Pancreas (tissue), 10 donors: ENCODE data around the gene NPAS2. TPM values are rescaled to one million over a fixed set of nuclear protein-coding genes. Genes with fewer than 3 reads are reported as not detected.

Experiments used
- ATAC-seq, 4 donors: fragments of 200-7000 bp; cut with Tn5 transposase; one replicate each; pipeline versions ENCODE4 v1.8.0 to v1.9.1; 2020; ENCODE audit warnings: mild to moderate bottlenecking in 4 of 4, moderate library complexity in 4 of 4
- DNase-seq, 6 donors: peaks; one replicate each; pipeline ENCODE4 v3.0.0-alpha.2; 2020
- FAIRE-seq: peaks from 2 replicates; lab custom pipeline; 2012; peaks lifted over from hg19 to GRCh38; lab: Jason Lieb, UNC
- H3K27ac ChIP-seq, 4 donors: fragments of 200-600 bp; sonication (generic); 1 replicate in 3 of 4; 2 replicates in 1 of 4; pipeline versions ENCODE4 v1.5.0 to v1.8.0; 2020
- H3K27me3 ChIP-seq, 4 donors: fragments of 200-600 bp; one replicate each; pipeline ENCODE4 v1.8.0; 2021
- H3K36me3 ChIP-seq, 3 donors: fragments of 200-600 bp; sonication (generic) in 1 of 3; one replicate each; pipeline versions ENCODE4 v1.5.0 to v1.8.0; 2020 to 2021
- H3K4me1 ChIP-seq, 3 donors: fragments of 200-600 bp; one replicate each; pipeline ENCODE4 v1.8.0; 2021
- H3K4me3 ChIP-seq, 4 donors: fragments of 200-600 bp; sonication (generic) in 2 of 4; one replicate each; pipeline versions ENCODE4 v1.5.0 to v1.8.0; 2020 to 2021
- H3K9me3 ChIP-seq, 4 donors: fragments of 200-600 bp; one replicate each; pipeline ENCODE4 v1.8.0; 2021
- CTCF ChIP-seq, 4 donors: fragments of 200-600 bp; sonication (generic) in 3 of 4; IDR thresholded peaks; one replicate each; pipeline versions ENCODE4 v1.5.0 to v1.8.0; 2021; ENCODE audit warnings: antibody characterized with exemption in 4 of 4
- WGBS, 2 donors: extraction: QIAGEN DNeasy Blood & Tissue Kit; methylation state at CpG; one replicate each; pipeline ENCODE4 v1.1.7; 2013; 5-methylcytosine and 5-hydroxymethylcytosine counted together
- intact Hi-C, 3 donors: fragments of 100-400 bp; cut with DNase I; formaldehyde crosslinking; loops; one replicate each; pipeline versions ENCODE4 v1.11.1 to v1.14.2; 2022
- polyA plus RNA-seq, 2 donors: library from polyadenylated mRNA; stranded (reverse); fragments of 200-250 nt; gene quantifications; one replicate each; pipeline ENCODE4 v1.2.3, GENCODE V29; 2013
- total RNA-seq, 6 donors: library from RNA; stranded (reverse); fragmentation: NEBNext Ultra II Directional in 4 of 6; extraction: Animal tissue kit (Norgen Biotek cat#: 25700) in 4 of 6; gene quantifications; one replicate each; pipeline versions ENCODE4 v1.2.1 to v1.2.4, GENCODE V29; 2021 to 2023
- donor health status: healthy with polysubstance abuse.
- donor health status: DM: no; HTN: no; CAD: no; lungs with moderate emphysema.
- donor health status: DM: no; HTN: no; CAD: no.
- donor health status: control.
- donor health status: control.
- donor health status: Bipolar disorder and iron deficiency.
- donor health status: DM: yes; HTN: yes; CAD: no.
- donor health status: DM: no; HTN: no; CAD: no.
- donor health status: DM: no; HTN: no; CAD: no.
- donor health status: DM: yes; HTN: yes; CAD: no.

NPAS2 gene
- total and polyA plus RNA-seq, 8 donors, result 20.6 to 46.3 (median 32.7) TPM

- WGBS, 2 donors, result 91 to 93% methylated on average over 5 of the region's 5 CpGs
- Histone ChIP-seq H3K36me3 (peaks cover 0 to 44% (median 0%) of the 10 kb centered on the region in 3 donors), H3K27me3 (no peaks in the 10 kb centered on the region), H3K4me3 (no peak overlapping the region), H3K27ac (no peak overlapping the region), H3K4me1 (no peaks in the 10 kb centered on the region), H3K9me3 (no peaks in the 10 kb centered on the region)
- no peak for DNase-seq
- ATAC-seq, result no peak
- TF ChIP-seq CTCF (IDR thresholded peaks at IDR 0.05), result no peak
- intact Hi-C loops, result no loop called here
- FAIRE-seq, result no peak
Measured at GRCh38 chr2:100991404-100991773, 171.4 kb downstream of the NPAS2 start.

GRCh38 chr2:100992262-100992661, 172.3 kb downstream of the NPAS2 start:
- Histone ChIP-seq H3K9me3 (no peaks in the 10 kb centered on the region), H3K27me3 (no peaks in the 10 kb centered on the region), H3K36me3 (peaks cover 0 to 45% (median 0%) of the 10 kb centered on the region in 3 donors), H3K27ac (no peak overlapping the region), H3K4me1 (no peaks in the 10 kb centered on the region), H3K4me3 (no peak overlapping the region)
- intact Hi-C loops, result no loop called here
- 65 to 83% methylated on average over 6 of the region's 6 CpGs for WGBS, 2 donors
- FAIRE-seq, result no peak
- DNase-seq, result no peak
- TF ChIP-seq CTCF (IDR thresholded peaks at IDR 0.05), result no peak
- ATAC-seq, result no peak

DNA sequence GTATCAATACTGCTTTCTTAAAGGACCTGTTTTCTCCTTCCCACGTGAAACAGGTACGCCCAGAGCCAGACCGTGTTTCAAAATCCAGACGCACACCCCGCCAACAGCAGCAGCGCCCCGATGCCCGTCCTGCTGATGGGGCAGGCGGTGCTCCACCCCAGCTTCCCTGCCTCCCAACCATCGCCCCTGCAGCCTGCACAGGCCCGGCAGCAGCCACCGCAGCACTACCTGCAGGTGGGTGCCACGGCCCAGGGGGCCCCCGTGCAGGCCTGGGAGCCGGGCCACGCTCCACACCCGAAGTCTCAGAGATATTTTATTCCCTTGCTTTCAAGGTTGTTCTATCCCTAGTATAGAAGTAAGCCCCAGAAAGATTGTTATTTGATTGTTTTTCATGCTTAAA, 173.4 kb downstream of the NPAS2 start:
- DNase-seq (no peak), ATAC-seq (no peak), FAIRE-seq (no peak)
- H3K27ac ChIP-seq, result no peak overlapping the region
- TF ChIP-seq CTCF (IDR thresholded peaks at IDR 0.05), result no peak
- H3K36me3 ChIP-seq, result peaks cover 0 to 45% (median 0%) of the 10 kb centered on the region in 3 donors
- H3K4me1 ChIP-seq, result no peaks in the 10 kb centered on the region
- H3K4me3 ChIP-seq, result no peak overlapping the region
- intact Hi-C loops, result no loop called here
- H3K9me3 ChIP-seq, result no peaks in the 10 kb centered on the region
- no peaks in the 10 kb centered on the region for H3K27me3 ChIP-seq
- 91 to 92% methylated on average over 17 of the region's 17 CpGs for WGBS, 2 donors

- FAIRE-seq (no peak), ATAC-seq (no peak), DNase-seq (no peak)
- Histone ChIP-seq H3K27me3 (no peaks in the 10 kb centered on the region), H3K9me3 (no peaks in the 10 kb centered on the region), H3K4me1 (no peaks in the 10 kb centered on the region), H3K27ac (no peak overlapping the region), H3K36me3 (peaks cover 0 to 45% (median 0%) of the 10 kb centered on the region in 3 donors), H3K4me3 (no peak overlapping the region)
- TF ChIP-seq CTCF (IDR thresholded peaks at IDR 0.05), result no peak
- intact Hi-C loops, result no loop called here
- WGBS, 2 donors, result 89 to 91% methylated on average over 28 of the region's 28 CpGs
Measured at GRCh38 chr2:100995309-100996075, 175.6 kb downstream of the NPAS2 start.
